C1 segment of cervical spinal cord (tissue), 14 donors: Measurements from ENCODE around the gene ZBTB40.

ENCODE experiments used
- DNase-seq, 14 donors: peaks; one replicate each; lab custom pipeline; 2025; lab: John Stamatoyannopoulos, UW

The ZBTB40 gene

DNA sequence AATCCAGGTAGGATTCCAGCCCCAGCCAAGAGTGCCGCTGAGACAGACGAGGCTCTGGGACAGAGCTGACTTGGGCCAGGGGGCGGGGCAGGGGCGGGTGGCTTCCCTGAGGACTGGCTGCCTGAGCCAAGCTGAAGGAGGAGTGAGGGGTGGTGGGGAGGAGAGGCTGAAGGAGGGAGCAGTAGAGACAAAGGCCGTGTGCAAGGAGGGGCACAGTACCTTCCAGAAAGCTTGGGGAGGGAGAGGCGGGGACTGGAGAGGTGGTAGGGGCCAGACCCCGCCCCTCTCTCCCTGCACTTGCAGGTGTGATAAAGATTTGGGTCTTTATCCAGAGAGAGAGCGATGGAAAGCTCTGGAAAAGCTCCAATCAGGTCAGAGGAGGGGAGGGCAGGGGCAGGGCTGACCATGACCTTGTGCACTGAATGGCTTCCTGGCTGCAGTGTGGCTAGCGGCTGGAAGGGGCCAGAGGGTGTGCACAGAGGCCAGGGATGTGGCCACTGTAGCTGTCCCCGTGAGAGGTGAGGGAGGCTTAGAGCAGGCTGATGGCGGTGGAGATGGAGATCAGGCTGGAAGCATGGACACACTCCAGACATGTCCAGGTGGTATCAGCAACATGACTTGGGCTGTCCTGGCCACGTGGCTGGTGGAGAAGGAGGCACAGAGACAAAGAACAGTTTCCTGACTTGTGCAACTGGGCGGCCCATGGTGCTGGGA is 104.9 kb downstream of the ZBTB40 start:
- no peak for DNase-seq

DNA sequence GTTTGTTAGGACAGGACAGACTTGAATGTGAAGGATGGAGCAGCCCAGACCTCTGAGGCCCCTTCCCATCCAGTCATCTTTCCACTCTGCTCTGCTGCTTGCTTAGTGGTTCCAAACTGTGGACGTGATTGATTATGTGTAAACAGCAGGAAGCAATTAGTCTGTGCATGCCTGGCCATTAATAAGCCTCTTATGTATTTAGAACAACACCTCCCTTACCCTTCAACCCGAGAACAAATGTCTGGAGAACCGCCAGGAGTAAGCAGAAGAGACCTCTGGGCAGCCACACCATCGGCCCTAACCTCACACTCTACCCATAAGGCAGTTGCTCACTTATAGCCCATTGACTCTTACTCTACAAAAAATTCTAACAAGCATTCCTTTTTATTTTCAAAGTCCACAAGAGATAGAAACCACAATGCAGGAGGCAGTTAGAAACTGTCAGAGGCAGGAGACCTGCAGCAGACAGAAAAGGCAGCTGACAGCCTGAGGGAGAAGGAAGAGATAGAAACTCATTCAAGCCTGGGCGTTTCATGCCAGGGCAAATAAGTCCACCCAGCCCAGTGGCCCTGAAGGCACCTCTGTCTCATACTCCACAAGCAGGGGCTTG is 105.8 kb downstream of the ZBTB40 start:
- no peak for DNase-seq

DNA sequence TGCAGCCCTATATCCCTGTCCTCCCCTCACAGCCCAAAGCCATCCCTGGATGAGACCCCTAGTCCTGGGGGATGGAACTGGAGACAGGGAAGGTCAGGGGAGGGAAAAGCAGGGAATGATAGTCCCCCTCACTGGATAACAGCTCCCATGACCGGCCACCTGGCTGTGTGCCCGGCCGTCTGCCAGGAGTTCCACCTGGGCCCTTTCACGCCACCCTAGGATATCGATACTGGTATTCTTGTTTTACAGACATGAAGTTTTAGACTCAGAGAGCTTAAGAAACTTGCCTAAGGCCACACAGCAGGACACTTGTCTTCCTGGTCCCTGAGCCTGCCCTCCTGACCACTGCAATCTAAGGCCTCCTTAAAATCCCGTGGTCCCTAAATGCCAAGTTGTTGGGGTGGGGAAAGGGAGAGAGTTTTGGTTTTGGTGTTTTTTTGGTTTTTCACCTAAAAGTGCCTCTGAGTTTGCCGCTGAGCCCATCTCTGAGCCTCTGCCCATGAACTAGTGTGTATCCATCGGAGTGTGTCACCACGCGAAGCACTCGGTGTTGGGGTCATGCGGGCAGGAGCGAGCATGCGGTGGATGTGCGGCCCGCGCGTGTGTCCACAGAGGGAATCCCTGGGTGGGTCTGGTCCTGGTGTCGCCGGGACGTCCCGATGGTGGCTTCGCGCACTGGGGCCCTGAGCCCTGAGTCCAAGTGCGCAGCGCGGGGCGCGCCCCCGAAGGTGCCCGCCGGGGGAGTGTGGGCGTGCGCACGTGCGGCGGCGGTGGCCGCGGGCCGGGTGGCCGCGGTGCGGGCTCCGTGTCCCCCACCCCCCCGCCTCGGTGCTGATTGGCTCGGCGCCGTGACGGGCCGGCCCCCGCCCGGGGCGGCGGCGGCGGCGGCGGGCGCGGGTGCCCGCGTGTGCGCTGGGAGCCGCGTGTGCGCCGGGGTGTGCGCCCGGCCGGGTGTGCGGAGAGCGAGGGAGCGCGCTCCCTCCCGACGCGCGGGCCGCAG is 111.2 kb downstream of the ZBTB40 start, which contains the start of gene EPHA8:
TSS of gene EPHA8 (plus strand) at position 906 of the 1,000 bp plus-strand sequence. CDS start 147 bp downstream, outside the sequence.
- no peak for DNase-seq

DNA sequence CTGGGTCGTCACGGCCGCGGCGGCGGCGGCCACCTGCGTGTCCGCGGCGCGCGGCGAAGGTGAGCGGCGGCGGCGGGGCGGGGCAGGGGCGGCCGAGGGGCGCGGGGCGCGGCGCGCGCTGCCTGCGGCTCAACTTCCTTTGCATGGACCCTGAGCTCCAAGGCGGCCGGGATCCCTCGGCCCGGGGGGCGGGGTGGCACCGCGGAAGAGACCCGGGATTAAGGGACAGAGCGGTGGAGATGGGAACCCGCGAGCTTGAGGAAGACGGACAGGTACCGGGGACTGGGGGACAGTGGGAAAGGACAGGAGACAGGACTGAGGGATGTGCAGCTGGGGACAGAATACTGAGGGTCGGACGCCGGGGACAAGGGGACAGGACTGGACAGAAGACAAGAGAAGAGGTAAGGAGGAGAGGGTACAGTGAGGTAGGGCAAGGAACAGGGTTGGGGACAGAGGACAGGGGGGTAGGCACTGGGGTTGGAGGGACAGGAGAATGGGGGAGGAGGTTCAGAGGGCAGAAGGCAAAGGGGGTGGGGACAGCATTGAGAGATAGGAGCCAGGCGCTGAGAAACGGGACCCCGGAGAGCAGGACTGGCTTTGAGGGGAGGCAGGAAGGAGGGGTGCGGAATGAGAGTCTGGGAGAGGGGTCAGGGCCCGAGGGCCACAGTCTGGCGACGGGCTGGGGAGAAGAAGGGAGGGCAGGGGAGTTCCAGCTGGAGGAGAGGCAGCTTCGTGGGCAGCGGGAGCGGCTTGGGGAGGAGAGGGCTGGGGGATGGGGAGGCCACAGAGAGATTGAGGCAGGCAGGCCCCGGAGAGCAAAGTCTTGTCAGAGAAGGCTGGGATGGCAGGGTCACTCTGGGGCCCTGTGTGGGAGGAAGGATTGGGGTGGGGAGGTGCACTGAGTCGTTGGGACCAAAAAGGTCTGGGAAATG is 112.3 kb downstream of the ZBTB40 start:
- DNase-seq, result no peak

DNA sequence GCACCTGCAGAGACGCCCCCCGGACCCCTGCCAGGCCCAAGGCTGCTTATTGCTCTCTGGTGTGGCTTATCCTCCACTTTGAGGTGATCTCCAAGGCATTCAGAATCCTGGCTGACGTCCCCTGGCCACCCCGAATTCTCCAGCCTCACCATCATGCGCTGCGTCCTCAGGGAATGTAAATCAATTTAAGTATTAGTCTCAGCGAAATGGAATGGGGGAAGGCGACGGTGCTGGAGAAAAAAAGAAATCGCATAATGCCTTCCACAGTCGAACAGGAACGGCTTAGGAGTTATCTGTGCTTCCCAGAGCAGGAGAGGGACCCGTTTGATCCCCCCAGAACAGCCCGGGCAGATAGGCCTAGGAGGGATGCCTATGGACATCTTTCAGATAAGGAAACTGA is 114.5 kb downstream of the ZBTB40 start:
- DNase-seq, result no peak

DNA sequence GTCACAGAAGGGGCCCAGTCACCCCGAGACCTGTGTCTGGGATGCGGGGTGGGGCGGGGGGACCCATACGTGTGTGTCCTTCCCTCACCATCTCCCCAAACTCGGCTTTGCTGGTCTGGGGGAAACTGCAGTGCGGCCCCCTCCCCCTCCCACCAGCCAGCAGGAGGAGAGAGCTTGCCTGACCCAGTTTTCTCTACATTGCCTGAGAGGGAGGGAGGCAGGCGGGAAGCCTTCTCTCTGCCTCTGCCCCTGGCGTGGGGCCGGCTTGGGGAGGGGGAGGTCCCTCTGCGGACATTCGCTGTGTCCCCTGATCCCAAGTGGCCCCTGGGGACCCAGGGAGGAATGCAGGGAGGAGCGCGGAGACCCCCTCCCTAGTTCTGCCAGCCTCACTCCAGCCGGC is 115.5 kb downstream of the ZBTB40 start:
- DNase-seq, result no peak

DNA sequence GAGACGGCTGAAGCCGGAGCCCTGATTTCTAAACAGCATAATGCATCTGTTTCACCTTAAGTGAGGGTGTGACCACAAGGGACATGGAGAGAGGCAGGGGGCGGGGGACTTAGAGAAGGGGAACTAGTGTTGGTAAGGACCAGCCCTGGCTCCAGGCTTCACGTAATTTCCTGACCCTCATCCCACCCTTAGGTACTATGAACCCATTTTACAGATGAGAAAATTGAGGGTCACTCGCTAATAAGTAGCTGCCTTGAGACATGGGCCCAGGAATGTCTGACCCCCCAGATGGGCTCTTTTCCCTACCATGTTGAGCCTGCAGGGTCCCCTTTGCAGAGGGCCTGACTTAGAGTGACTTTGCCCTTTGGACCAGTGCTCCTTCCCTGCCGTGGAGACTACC is 116.3 kb downstream of the ZBTB40 start:
- DNase-seq, result no peak

DNA sequence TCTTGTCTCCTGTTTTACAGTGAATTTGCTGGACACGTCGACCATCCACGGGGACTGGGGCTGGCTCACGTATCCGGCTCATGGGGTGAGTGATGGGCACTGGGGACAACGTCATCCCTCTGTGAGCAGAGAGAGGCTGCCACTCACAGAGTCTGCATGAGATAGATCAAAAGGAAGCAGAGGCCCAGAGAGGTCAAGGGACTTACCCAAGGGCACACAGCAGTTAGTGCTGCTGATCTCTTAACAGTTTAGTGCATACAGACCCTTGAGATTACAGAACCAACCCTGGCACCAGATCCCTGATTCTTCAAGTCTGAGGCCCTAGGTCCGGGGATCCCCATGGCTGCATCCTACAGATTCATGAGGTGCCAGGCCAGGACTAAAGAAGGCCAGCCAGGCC is 117.6 kb downstream of the ZBTB40 start:
- no peak for DNase-seq

GRCh38 chr1:22570140-22570909 is 118.7 kb downstream of the ZBTB40 start:
- DNase-seq, result no peak

DNA sequence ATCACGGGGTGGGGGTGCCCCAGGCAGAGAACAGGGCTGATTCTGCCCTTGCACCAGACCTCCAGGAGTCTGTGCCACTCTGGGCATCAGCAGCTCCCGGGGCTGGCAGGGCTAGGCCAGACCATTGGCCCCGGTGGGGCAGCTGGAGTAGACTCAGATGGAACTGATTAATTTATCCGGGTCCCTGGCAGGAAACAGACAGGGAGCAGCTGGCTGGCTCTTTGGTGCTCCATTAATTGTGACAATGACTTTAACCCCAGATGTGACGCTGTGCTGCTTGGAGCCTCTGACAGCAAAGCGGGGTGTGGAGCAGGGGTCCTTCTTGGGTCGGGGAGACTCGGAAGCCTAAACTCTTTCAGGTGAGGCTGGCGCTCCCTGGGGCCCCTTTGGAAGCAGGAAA is 121.2 kb downstream of the ZBTB40 start:
- no peak for DNase-seq

GRCh38 chr1:22573237-22573636 is 121.6 kb downstream of the ZBTB40 start:
- no peak for DNase-seq

- DNase-seq, result no peak
Measured at GRCh38 chr1:22575532-22576149, 124.0 kb downstream of the ZBTB40 start.

GRCh38 chr1:22576150-22576544 is 124.5 kb downstream of the ZBTB40 start:
- no peak for DNase-seq

GRCh38 chr1:22576617-22577016 is 125.0 kb downstream of the ZBTB40 start:
- no peak for DNase-seq

DNA sequence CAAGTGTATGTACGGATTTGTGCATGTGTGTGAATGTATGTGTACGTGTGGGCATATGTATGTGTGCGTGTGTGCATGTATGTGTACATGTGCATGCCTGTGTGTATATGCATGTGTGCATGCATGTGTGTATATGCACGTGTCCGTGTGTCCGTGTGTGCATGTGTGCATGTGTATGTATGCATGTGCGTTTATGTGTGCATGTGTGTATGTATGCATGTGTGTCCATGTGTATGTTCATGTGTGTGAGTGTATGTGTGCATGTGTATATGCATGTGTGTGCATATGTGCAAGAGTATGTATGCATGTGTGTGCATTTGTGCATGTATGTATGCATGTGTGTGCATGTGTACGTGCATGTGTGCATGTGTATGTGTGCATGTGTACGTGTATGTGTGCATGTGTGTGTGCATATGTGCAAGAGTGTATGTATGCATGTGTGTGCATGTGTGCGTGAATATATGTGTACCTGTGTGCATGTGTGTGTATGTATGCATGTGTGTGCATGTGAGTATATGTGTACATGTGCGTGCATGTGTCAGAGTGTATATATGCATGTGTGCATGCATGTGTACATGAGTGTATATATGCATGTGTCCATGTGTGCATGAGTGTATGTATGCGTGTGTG is 127.2 kb downstream of the ZBTB40 start:
- DNase-seq, result no peak

DNA sequence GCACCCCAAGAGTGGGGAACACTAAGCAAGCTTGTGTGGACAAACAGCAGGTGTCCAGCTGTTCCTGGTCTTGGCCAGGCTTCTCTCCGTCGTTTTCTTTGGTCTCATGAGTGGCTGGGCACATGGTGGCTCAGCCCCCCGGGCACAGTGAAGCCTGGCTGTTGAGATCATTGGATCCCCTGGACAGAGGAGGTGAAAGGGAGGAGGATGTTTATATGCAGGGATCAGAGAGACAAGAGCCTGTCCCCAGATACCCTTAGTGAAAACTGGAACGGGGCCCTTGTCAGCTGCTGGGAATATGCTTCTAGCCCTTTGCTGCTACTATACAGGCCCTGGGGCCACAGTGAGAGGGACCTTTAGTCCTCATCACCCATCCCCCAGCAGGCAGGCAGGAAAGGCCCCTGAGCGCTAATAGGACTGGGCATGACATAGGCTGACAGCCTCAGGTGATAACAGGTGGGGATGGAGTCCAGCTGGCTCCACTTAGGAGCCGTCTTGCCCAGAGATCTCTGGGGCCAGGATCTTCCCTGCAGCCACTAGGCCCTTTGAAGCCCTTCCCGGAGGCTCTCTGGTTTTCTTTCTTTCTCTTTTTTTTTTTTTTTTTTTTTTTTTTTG is 128.0 kb downstream of the ZBTB40 start:
- no peak for DNase-seq
